GM12875 (cell line): ENCODE data around the gene DCXR.

ENCODE experiments used
- H3K4me3 ChIP-seq: one replicate; pipeline ENCODE4 v1.5.1; 2011; ENCODE audit warnings: low read depth, low read length, control low read depth
- TF ChIP-seq, protein P1 (sequence below): IDR thresholded peaks from 2 replicates; pipeline ENCODE4 v1.5.1; 2011; ENCODE audit warnings: low read depth, mild to moderate bottlenecking, control low read depth, inconsistent platforms, low read length, moderate library complexity, borderline replicate concordance; ENCODE audit not compliant: insufficient read depth

The DCXR gene

GRCh38 chr17:82010575-82011525 lies 26.6 kb downstream of the DCXR start:
- H3K4me3 ChIP-seq: no peak overlapping the region
- TF ChIP-seq, protein P1, sequence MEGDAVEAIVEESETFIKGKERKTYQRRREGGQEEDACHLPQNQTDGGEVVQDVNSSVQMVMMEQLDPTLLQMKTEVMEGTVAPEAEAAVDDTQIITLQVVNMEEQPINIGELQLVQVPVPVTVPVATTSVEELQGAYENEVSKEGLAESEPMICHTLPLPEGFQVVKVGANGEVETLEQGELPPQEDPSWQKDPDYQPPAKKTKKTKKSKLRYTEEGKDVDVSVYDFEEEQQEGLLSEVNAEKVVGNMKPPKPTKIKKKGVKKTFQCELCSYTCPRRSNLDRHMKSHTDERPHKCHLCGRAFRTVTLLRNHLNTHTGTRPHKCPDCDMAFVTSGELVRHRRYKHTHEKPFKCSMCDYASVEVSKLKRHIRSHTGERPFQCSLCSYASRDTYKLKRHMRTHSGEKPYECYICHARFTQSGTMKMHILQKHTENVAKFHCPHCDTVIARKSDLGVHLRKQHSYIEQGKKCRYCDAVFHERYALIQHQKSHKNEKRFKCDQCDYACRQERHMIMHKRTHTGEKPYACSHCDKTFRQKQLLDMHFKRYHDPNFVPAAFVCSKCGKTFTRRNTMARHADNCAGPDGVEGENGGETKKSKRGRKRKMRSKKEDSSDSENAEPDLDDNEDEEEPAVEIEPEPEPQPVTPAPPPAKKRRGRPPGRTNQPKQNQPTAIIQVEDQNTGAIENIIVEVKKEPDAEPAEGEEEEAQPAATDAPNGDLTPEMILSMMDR: no peak

DNA sequence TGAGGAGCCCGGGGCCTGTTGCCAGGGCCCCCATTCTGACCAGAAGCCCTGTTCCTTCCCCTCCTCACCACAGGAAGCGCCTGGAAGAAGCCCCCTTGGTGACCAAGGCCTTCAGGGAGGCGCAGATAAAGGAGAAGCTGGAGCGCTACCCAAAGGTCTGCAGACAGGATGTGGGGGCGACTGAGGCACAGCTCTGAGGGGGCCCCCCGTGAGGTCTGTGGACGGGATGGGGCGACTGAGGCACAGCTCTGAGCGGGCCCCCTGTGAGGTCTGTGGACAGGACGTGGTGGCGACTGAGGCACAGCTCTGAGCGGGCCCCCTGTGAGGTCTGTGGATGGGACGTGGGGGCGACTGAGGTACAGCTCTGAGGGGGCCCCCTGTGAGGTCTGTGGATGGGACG lies 28.1 kb downstream of the DCXR start:
- no peak overlapping the region for H3K4me3 ChIP-seq

DNA sequence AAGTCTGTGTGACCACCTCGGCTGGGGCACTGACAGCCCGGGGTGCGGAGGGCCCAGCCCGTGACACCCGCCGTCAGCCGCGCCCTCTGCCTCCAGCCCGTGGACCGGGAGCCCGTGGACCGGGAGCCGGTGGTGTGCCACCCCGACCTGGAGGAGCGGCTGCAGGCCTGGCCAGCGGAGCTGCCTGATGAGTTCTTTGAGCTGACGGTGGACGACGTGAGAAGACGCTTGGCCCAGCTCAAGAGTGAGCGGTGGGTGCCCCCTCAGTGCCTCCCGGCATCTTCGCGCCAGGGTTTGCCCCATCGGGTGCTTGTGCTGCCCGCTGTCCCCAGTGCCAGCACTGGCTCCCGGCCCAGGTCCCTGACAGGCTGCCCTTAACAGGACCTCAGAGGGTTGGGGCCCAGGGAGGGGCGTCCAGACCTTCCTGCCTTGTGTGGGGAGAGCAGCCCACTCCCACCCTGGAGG lies 28.5 kb downstream of the DCXR start:
- TF ChIP-seq, protein P1: no peak

More for the DNA sequence above, 28.1 kb downstream of the DCXR start:
- TF ChIP-seq, protein P1: no peak

DNA sequence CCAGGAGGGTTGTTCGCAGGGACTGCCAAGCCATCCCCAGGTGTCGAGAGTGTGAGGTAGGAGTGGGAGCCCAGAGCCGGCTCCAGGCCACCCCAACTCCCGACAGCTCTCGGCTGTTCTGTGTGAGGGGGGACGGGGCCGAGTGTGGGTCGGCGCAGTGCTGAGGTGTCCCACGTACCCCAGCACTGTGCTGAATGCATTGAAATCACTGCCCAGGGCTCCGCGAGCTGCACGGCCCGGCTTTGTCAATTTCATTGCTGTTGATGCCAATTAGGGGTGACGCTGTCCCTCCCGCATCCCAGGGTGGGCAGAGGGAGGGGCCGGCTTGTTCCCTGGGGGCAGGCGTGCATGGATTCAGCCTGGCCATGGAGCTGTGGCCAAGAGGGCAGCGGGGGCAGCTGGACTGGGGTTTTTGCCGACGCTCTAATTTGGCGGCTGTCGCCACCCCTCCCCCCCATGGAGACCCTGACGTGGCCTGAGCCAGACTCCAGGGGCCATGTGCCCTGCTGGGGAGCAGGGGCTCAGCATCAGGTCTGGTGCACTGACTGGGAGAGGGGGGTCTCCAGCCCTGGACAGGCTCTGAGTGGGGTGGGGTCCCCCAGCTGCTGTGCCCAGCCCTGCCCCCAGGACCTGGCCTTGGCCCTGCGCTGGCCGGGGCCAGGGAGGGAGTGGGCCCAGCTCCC lies 29.1 kb downstream of the DCXR start:
- no peak overlapping the region for H3K4me3 ChIP-seq
- TF ChIP-seq, protein P1: no peak

More for the DNA sequence above, 28.5 kb downstream of the DCXR start:
- no peak overlapping the region for H3K4me3 ChIP-seq

DNA sequence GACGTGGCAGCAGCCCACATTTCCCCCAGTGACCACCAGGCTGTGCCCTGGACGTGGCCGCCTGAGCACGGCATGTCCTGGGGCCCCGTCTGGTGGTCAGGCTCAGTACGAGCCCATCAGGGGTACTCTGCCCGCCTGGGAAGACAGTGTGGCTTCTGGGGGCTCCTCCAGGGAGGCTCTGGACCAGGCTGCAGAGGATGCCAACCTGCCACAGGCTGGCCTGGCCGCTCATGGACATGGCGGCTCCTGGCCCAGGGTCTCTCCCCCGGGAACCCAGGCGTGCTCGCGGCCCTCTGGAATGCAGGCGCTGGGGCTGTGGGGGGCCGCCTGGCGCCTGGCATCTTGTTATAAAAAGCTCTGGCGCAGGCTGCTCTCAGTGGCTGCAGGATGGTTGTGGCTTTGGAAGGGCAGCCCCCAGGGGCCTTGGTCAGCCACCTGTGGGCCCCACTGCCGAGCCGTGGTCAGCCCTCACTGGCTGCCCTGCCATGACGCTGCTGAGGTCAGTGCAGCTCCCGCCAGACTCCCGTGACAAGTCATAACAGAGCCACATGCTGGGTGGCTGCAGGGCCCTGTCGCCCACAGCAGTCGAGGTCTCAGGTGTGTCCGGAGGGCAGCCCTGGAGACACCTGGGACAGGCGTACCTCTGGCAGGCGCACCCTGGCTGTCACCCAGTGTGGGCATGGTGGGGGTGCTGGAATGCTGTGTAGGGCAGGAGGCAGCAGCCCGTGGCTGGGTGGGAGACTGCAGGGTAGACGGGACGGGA lies 29.8 kb downstream of the DCXR start:
- TF ChIP-seq, protein P1: no peak
- no peak overlapping the region for H3K4me3 ChIP-seq

- TF ChIP-seq, protein P1: no peak
These were observed 30.3 kb downstream of the DCXR start for GRCh38 chr17:82007228-82007494.

More at GRCh38 chr17:82007228-82007494, 30.3 kb downstream of the DCXR start:
- no peak overlapping the region for H3K4me3 ChIP-seq
